Astrocyte of the hippocampus (primary cell): ENCODE results near the gene AGBL4.

Experiments used
- DNase-seq: peaks from one replicate; pipeline ENCODE4 v3.0.0; 2011; ENCODE audit warnings: low read depth, low spot score

AGBL4 gene

DNA sequence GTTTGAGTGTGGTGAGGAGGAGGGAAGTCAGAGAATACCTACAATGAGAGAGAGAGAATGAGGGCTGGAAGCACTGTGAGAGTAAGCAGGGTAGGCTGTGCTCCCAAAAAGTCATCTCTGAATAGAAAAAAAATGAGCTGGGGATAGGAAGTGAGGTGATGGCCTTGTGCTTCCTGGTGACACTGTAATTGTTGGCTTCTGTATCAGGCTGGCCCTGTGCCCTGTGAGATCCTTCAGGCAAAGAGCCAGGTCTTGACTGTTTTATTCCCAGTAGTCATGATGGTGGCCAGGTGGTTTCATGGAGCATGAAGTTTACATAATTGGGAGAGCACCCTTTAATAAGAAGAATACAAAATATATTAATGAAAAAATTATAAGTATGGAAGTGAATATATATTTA lies 1531.4 kb downstream of the AGBL4 start:
- no peak for DNase-seq

DNA sequence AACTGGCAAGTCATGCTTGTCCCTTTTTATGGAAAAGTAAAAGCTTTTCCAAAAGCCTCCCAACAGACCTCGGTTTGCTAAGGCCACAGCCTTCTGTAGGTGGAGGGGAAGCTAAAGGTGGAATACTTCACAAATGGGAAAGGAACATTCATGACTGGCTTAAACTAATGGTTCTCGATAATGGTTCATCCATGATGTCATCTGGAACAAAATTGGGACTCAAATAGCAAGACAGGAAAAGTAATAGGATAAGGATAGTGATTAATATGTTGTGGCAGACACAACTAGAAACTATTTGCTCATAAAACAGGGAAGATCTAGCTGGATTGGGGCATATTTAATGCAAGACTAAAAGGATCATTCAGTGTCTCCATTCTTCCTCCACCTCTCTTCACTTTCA lies 1535.0 kb downstream of the AGBL4 start:
- no peak for DNase-seq
